IMR-90 (cell line): Measurements from ENCODE around the gene SPATA2L. TPM values are rescaled to one million over a fixed set of nuclear protein-coding genes. Genes with fewer than 3 reads are reported as not detected.
"Not testable (repeated sequence)": the region's sequence is repeated elsewhere in the genome, so short reads cannot be mapped to it uniquely, and the experiment has no call there.

Experiments
- ATAC-seq: fragments of 200-7000 bp; cut with Tn5 transposase; 2 replicates; pipeline ENCODE4 v1.9.1; 2020; ENCODE audit warnings: low read depth, mild to moderate bottlenecking, moderate library complexity
- BruUV-seq: library from RNA; stranded (reverse); fragments of 400-500 nt; replicated peaks from 2 replicates; lab custom pipeline; 2021; lab: Mats Ljungman, UMichigan
- CTCF ChIA-PET: fragments of 300-600 bp; formaldehyde crosslinking; extraction: SDS; loops from one replicate; lab custom pipeline; 2021; ENCODE audit warnings: antibody characterized with exemption; lab: Yijun Ruan, JAX
- POLR2A ChIA-PET: fragments of 300-600 bp; sonication (Branson Sonifier 250); formaldehyde crosslinking; loops from one replicate; lab custom pipeline; 2022; ENCODE audit warnings: antibody characterized with exemption; ENCODE audit not compliant: unreplicated experiment; lab: Charles Lee
- DNase-seq: peaks from one replicate; pipeline ENCODE4 v3.0.0; 2013
- H2AFZ ChIP-seq: replicated peaks from 2 replicates; pipeline ENCODE3; 2013; ENCODE audit warnings: low read length, mild to moderate bottlenecking; ENCODE audit not compliant: poor library complexity
- H2AK5ac ChIP-seq: 2 replicates; pipeline ENCODE4 v1.6.1; 2013; ENCODE audit warnings: low read depth, low read length, inconsistent platforms
- H2AK9ac ChIP-seq: replicated peaks from 2 replicates; pipeline ENCODE3; 2013; ENCODE audit warnings: mild to moderate bottlenecking, low read depth, low read length, moderate library complexity; ENCODE audit not compliant: poor library complexity
- H2BK120ac ChIP-seq: 2 replicates; pipeline ENCODE4 v1.6.1; 2013; ENCODE audit warnings: low read depth, low read length, inconsistent platforms
- H2BK15ac ChIP-seq: 3 replicates; pipeline ENCODE4 v1.6.1; 2013; ENCODE audit warnings: low read depth, low read length, inconsistent platforms
- H2BK20ac ChIP-seq: 2 replicates; pipeline ENCODE4 v1.6.1; 2013; ENCODE audit warnings: low read depth, mild to moderate bottlenecking, inconsistent platforms, low read length, moderate library complexity
- H2BK5ac ChIP-seq: 2 replicates; pipeline ENCODE4 v1.6.1; 2013; ENCODE audit warnings: mild to moderate bottlenecking, low read depth, low read length, inconsistent platforms; ENCODE audit not compliant: poor library complexity, severe bottlenecking
- H3K14ac ChIP-seq: replicated peaks from 2 replicates; pipeline ENCODE4 v1.6.1; 2013; ENCODE audit warnings: low read depth, low read length, inconsistent platforms
- H3K18ac ChIP-seq: 2 replicates; pipeline ENCODE4 v1.6.1; 2013; ENCODE audit warnings: low read depth, low read length, control low read depth
- H3K23ac ChIP-seq: 2 replicates; pipeline ENCODE4 v1.6.1; 2013; ENCODE audit warnings: low read depth, low read length, inconsistent platforms
- H3K27ac ChIP-seq: 2 replicates; pipeline ENCODE4 v1.5.1; 2013; ENCODE audit warnings: mild to moderate bottlenecking, control low read depth, low read length; ENCODE audit not compliant: insufficient read depth
- H3K27me3 ChIP-seq: 2 replicates; pipeline ENCODE4 v1.6.1; 2013; ENCODE audit warnings: low read length; ENCODE audit not compliant: control insufficient read depth, insufficient read depth
- H3K36me3 ChIP-seq: 2 replicates; pipeline ENCODE4 v1.6.1; 2013; ENCODE audit warnings: low read length, mixed read lengths; ENCODE audit not compliant: control insufficient read depth, insufficient read depth
- H3K4ac ChIP-seq: 2 replicates; pipeline ENCODE4 v1.6.1; 2013; ENCODE audit warnings: low read depth, low read length, inconsistent platforms
- H3K4me1 ChIP-seq: 2 replicates; pipeline ENCODE4 v1.6.1; 2013; ENCODE audit warnings: low read length, mixed read lengths; ENCODE audit not compliant: control insufficient read depth, insufficient read depth
- H3K4me2 ChIP-seq: 2 replicates; pipeline ENCODE4 v1.6.1; 2013; ENCODE audit warnings: low read depth, mild to moderate bottlenecking, control low read depth, low read length, moderate library complexity
- H3K4me3 ChIP-seq: 2 replicates; pipeline ENCODE4 v1.5.1; 2013; ENCODE audit warnings: low read depth, mild to moderate bottlenecking, control low read depth, low read length, moderate library complexity; ENCODE audit not compliant: insufficient read depth
- H3K56ac ChIP-seq: 2 replicates; pipeline ENCODE4 v1.6.1; 2013; ENCODE audit warnings: low read length, inconsistent platforms; ENCODE audit not compliant: insufficient read depth; ENCODE audit errors: extremely low read depth
- H3K79me1 ChIP-seq, 2 experiments: 2 replicates each; pipeline ENCODE4 v1.6.1; 2013; ENCODE audit warnings: low read length in 2 of 2, inconsistent platforms in 1 of 2, low read depth in 1 of 2
- H3K9ac ChIP-seq: 2 replicates; pipeline ENCODE4 v1.6.1; 2013; ENCODE audit warnings: low read depth, low read length, control low read depth
- H3K9me1 ChIP-seq: 2 replicates; pipeline ENCODE4 v1.6.1; 2013; ENCODE audit warnings: low read length, inconsistent platforms; ENCODE audit not compliant: insufficient read depth
- H3K9me3 ChIP-seq: 2 replicates; pipeline ENCODE4 v1.6.1; 2013; ENCODE audit warnings: low read length; ENCODE audit not compliant: control insufficient read depth, insufficient read depth
- H4K20me1 ChIP-seq: 2 replicates; pipeline ENCODE4 v1.6.1; 2013; ENCODE audit warnings: low read length, inconsistent platforms; ENCODE audit not compliant: insufficient read depth
- H4K5ac ChIP-seq: 2 replicates; pipeline ENCODE4 v1.6.1; 2013; ENCODE audit warnings: mild to moderate bottlenecking, low read depth, low read length, control low read depth
- H4K8ac ChIP-seq, 2 experiments: 2 replicates each; pipeline ENCODE4 v1.6.1; 2013; ENCODE audit warnings: low read depth in 2 of 2, low read length in 2 of 2, control low read depth in 1 of 2, inconsistent platforms in 1 of 2
- H4K91ac ChIP-seq: 2 replicates; pipeline ENCODE4 v1.6.1; 2013; ENCODE audit warnings: low read depth, low read length, inconsistent platforms; ENCODE audit not compliant: insufficient read depth
- CTCF ChIP-seq: conservative IDR thresholded peaks from 2 replicates; pipeline ENCODE4 v1.5.1; 2012; ENCODE audit warnings: mild to moderate bottlenecking, low read depth, low read length, improper control_type of control experiment
- RAD21 ChIP-seq: IDR thresholded peaks from 2 replicates; pipeline ENCODE4 v1.6.1; 2012; ENCODE audit warnings: low read length, improper control_type of control experiment
- SMC3 ChIP-seq: fragments of 150-350 bp; IDR thresholded peaks from 2 replicates; pipeline ENCODE4 v1.6.1; 2016; ENCODE audit warnings: low read depth, mild to moderate bottlenecking, antibody characterized with exemption, low read length, moderate library complexity
- WGBS, 2 experiments: methylation state at CpG; one replicate each; pipeline versions ENCODE4 v1.1.5 to v1.1.7; 2013; ENCODE audit warnings: missing lambda C conversion rate in 2 of 2; ENCODE audit not compliant: insufficient read length in 1 of 2; ENCODE audit errors: extremely low coverage in 2 of 2; 5-methylcytosine and 5-hydroxymethylcytosine counted together
- dilution Hi-C: fragments of 300-500 bp; cut with HindIII; formaldehyde crosslinking; loops from one replicate; pipeline ENCODE4 v1.14.3; 2018; ENCODE audit warnings: low sequenced_read_pairs; ENCODE audit not compliant: unreplicated experiment
- in situ Hi-C: fragments of 300-500 bp; cut with MboI; formaldehyde crosslinking; loops from 3 replicates; pipeline ENCODE4 v1.14.3; 2019; ENCODE audit warnings: low sequenced_read_pairs, inconsistent platforms, mixed read lengths
- intact Hi-C: fragments of 100-400 bp; cut with micrococcal nuclease; formaldehyde crosslinking; loops from 2 replicates; pipeline ENCODE4 v1.10.0; 2022
- polyA plus RNA-seq, 3 experiments: library from polyadenylated mRNA; depleted of rRNA; stranded (reverse); fragments of >200 nt; gene quantifications; 2 replicates each; pipeline ENCODE4 v1.2.3, GENCODE V29; 2012; ENCODE audit warnings: low replicate concordance in 1 of 3
- total RNA-seq: library from RNA; depleted of rRNA; stranded (reverse); fragments of >200 nt; gene quantifications from 2 replicates; pipeline ENCODE4 v1.2.3, GENCODE V29; 2012

SPATA2L gene
- total and polyA plus RNA-seq, 2 of the 4 experiments (the other 2 are of a cell fraction) = 4.8 to 6.9 TPM

- intact Hi-C loops = loop anchor here (1.0 kb wide), 1 partner anchor 92 kb away; the partner anchor contains the start of gene CPNE7
- H3K4me1 ChIP-seq, H4K5ac ChIP-seq, H3K9ac ChIP-seq, H3K9me1 ChIP-seq, H4K91ac ChIP-seq, H3K4me3 ChIP-seq, H3K36me3 ChIP-seq, in situ Hi-C loops, H2BK120ac ChIP-seq, H3K27me3 ChIP-seq, H3K14ac ChIP-seq, H3K9me3 ChIP-seq, H4K20me1 ChIP-seq, H2BK15ac ChIP-seq, H2AK9ac ChIP-seq, CTCF ChIA-PET, H2AK5ac ChIP-seq, H3K56ac ChIP-seq, H2AFZ ChIP-seq, POLR2A ChIA-PET, H3K23ac ChIP-seq, H3K79me1 ChIP-seq, H2BK20ac ChIP-seq, H3K18ac ChIP-seq, dilution Hi-C loops, H3K27ac ChIP-seq, H3K4me2 ChIP-seq, BruUV-seq, H2BK5ac ChIP-seq, ATAC-seq, H4K8ac ChIP-seq, H3K4ac ChIP-seq: not testable (repeated sequence)
- peak; percentile 43 for DNase-seq
- peak; percentile 47 for TF ChIP-seq CTCF
- TF ChIP-seq SMC3 = peak; percentile 52
- peak; percentile 53 for TF ChIP-seq RAD21
- WGBS, 2 experiments = no CpG with 5 or more reads among the region's 7 CpGs
Measured at GRCh38 chr16:89667000-89667399, 34.5 kb downstream of the SPATA2L start.

- H2AK9ac ChIP-seq, H3K27me3 ChIP-seq, H3K23ac ChIP-seq, CTCF ChIA-PET, H2BK120ac ChIP-seq, H3K4ac ChIP-seq, H2BK20ac ChIP-seq, H3K4me2 ChIP-seq, H3K9me1 ChIP-seq, H3K18ac ChIP-seq, dilution Hi-C loops, H4K5ac ChIP-seq, H4K8ac ChIP-seq, DNase-seq, BruUV-seq, H2AK5ac ChIP-seq, H4K91ac ChIP-seq, H3K9ac ChIP-seq, H4K20me1 ChIP-seq, H3K14ac ChIP-seq, H3K4me1 ChIP-seq, ATAC-seq, H3K4me3 ChIP-seq, H3K27ac ChIP-seq, H3K56ac ChIP-seq, intact Hi-C loops, in situ Hi-C loops, H2BK15ac ChIP-seq, H2AFZ ChIP-seq, H3K9me3 ChIP-seq, H2BK5ac ChIP-seq: not testable (repeated sequence)
- no CpG with 5 or more reads among the region's 11 CpGs for WGBS, 2 experiments
- Histone ChIP-seq H3K79me1 (peaks cover 4 to 17% of the 10 kb centered on the region in 2 experiments; a peak in 3 of 4 replicates), H3K36me3 (peaks cover 16% of the 10 kb centered on the region)
- POLR2A ChIA-PET = interaction anchor here (0.6 kb wide), 1 partner anchor 89 kb away, joined by 3 read pairs; no protein-coding TSS in a partner anchor
Measured at GRCh38 chr16:89664238-89664637, 37.3 kb downstream of the SPATA2L start.
